B cell (primary cell): ENCODE measurements around the gene SMARCA4.

Source experiments
- EZH2 ChIP-seq: IDR thresholded peaks from 2 replicates; pipeline ENCODE4 v1.6.1; 2012; ENCODE audit warnings: borderline replicate concordance, low read depth, mild to moderate bottlenecking, moderate library complexity, low read length; ENCODE audit not compliant: insufficient read depth, poor library complexity, severe bottlenecking
- TF ChIP-seq, protein P1 (sequence below): fragments of 200-600 bp; IDR thresholded peaks from one replicate; pipeline ENCODE4 v1.8.0; 2022; ENCODE audit warnings: antibody characterized with exemption, mild to moderate bottlenecking

DNA sequence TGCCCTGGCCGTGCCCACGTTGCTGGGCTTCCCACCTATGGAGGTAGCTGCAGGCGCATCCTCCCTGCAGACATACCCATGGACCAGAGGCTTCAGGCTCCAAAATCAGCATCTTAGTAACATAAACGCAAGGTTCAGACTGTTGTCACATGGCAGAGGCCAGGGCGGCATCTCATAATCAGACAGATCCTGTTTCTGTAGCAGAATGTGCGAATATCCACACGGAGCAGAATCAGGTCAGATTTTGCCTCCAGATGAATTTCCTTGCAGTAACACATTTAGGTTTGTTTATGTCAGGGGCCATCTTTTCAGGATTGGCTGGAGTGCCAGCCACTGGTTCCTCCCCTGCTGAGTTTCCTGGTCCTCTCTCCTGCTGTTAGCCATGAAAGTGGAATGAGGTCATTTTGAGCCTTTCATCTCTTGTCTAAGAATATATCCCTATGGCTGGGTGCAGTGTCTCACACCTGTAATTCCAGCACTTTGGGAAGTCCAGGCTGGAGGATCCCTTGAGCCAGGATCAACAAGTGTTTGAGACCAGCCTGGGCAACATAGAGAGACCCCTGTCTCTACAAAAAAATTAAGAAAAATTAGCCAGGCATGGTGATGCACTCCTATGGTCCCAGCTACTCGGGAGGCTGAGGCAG, 20.5 kb downstream of the SMARCA4 start:
- TF ChIP-seq, protein P1, sequence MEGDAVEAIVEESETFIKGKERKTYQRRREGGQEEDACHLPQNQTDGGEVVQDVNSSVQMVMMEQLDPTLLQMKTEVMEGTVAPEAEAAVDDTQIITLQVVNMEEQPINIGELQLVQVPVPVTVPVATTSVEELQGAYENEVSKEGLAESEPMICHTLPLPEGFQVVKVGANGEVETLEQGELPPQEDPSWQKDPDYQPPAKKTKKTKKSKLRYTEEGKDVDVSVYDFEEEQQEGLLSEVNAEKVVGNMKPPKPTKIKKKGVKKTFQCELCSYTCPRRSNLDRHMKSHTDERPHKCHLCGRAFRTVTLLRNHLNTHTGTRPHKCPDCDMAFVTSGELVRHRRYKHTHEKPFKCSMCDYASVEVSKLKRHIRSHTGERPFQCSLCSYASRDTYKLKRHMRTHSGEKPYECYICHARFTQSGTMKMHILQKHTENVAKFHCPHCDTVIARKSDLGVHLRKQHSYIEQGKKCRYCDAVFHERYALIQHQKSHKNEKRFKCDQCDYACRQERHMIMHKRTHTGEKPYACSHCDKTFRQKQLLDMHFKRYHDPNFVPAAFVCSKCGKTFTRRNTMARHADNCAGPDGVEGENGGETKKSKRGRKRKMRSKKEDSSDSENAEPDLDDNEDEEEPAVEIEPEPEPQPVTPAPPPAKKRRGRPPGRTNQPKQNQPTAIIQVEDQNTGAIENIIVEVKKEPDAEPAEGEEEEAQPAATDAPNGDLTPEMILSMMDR, result no peak
- TF ChIP-seq EZH2, result no peak
